GM18511 (cell line): ENCODE results near the gene SEZ6L2.
"Not testable (repeated sequence)": the region's sequence is repeated elsewhere in the genome, so short reads cannot be mapped to it uniquely, and the experiment has no call there.

Experiments
- ATAC-seq: cut with Tn5 transposase; IDR thresholded peaks from one replicate; pipeline ENCODE4 v1.9.1; 2021; ENCODE audit warnings: mild to moderate bottlenecking, moderate library complexity; ENCODE audit not compliant: unreplicated experiment

Gene SEZ6L2

GRCh38 chr16:29858149-29858849 lies 41.1 kb downstream of the SEZ6L2 start:
- no peak for ATAC-seq

DNA sequence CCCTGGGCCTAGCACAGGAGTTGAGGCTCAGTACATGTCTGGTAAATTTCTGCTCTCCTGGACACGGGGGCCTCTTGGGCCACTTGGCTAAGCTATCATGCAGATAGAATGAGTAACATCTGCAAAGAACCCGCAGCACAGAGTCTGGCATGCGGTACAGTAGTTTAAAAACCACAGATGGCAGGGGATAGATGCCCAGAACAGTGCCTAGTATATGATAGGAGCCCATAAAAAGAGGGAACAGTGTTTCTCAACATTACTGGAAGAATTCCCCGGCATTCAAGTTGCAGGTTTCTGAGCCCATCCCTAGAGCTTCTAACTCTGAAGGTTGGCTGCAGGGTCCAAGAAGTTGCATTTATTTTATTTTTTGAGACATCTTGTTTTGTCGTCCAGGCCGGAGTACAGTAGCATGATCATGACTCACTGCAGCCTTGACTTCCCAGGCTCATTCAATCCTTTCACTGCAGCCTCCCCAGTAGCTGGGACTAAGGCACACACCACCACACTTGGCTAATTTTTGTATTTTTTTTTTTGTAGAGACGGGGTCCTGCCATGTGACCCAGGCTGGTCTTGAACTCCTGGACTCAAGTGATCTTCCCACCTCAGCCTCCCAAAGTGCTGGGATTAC lies 42.1 kb downstream of the SEZ6L2 start:
- ATAC-seq, result no peak

DNA sequence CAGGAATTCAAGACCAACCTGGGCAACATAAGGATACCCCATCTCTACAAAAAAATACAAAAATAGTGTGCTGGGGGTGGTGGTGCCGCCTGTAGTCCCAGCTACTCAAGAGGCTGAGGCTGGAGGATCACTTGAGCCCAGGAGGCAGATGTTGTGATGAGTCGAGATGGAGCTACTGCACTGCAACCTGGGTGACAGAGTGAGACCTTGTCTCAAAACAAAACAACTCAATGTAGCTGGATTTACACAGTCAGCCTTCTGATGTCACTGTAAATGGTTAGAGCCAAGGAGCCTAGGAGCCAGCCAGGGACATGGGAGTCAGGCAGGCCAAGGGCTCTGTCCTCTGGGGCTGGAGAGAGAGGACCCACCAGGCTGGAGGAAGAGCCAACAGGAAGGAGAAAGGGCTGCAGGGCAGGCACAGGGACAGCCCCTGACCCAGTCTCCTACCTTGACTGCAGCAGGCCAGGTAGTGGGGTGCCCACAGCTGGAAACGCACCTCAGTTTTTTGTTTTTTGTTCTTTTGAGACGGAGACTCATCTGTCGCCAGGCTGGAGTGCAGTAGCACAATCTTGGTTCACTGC lies 44.7 kb downstream of the SEZ6L2 start:
- ATAC-seq, result no peak

DNA sequence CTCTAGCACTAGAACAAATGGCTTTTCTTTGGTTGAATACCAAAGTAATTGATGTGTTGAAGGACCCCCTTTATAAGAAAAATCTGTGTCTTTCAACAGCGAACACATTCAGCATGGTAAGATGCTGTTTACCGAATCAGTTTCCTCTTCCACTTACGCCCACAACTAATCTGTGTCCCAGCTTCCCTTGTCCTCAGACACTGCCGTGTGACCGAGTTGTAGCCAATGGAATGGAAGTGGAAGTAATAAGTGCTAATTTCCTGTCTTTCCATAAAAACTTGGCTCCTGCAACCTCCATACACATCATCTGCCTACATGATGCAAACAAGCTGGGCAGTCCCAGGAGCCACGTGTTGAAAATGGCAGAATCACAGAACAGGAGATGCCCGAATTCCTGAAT lies 46.7 kb downstream of the SEZ6L2 start:
- ATAC-seq, result no peak

GRCh38 chr16:29850998-29851397 lies 48.4 kb downstream of the SEZ6L2 start:
- ATAC-seq, result no peak

DNA sequence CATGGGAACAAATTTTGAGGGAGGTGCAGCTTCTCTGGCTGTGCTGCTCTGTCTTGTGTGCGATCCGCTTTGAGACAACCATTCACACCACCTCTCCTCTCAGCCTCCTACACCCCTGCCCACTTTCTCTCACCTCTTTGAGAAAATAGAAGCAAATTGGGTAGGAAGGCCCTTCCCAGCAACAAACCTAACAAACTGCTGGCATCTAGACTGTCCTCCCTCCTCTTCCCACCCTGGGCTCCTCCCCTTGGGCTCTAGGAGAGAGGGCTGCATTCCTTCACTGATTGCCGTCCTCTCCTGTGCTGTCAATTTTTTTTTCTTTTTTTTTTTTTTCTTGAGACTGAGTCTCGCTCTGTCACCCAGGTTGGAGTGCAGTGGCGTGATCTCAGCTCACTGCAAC lies 49.8 kb downstream of the SEZ6L2 start:
- no peak for ATAC-seq

DNA sequence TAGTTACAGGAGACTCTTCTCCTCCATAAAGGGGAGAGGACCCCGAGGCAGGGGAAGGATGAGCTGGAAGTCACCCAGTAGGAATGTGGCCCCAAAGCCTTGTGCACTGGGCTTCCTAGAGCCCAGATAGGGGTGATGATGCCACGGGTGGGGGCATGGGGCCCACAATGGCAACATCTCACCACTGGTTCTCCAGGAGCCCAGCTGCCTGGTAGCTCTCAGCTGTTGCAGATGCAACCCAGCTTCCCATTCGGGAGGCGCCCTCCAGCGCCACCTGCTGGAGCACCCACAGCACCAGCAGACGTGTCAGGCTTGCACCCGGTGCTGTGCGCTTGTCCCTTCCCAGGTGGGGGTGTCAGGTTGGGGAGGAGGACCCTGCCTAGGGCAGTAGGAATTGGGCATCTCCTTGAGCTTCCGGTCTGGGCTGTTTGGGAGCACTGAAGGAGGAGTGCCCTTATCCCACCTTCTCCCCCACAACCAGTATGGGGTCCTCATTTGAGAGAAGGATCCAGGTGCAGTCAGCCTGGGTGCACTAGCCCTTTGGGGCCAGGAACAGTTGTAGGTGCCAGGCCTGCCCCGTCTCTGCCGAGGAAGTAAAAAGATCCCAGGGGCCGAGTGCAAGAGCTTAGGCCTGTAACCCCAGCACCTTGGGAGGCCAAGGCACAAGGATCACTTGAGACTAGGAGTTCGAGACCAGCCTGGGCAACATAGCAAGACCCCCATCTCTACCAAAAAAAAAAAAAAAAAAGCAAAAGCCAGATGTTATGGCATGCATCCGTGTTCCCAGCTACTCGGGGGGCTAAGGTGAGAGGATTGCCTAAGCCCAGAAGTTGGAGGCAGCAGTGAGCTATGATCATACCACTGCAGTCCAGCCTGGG lies 50.7 kb downstream of the SEZ6L2 start:
- peak; percentile 59 for ATAC-seq

DNA sequence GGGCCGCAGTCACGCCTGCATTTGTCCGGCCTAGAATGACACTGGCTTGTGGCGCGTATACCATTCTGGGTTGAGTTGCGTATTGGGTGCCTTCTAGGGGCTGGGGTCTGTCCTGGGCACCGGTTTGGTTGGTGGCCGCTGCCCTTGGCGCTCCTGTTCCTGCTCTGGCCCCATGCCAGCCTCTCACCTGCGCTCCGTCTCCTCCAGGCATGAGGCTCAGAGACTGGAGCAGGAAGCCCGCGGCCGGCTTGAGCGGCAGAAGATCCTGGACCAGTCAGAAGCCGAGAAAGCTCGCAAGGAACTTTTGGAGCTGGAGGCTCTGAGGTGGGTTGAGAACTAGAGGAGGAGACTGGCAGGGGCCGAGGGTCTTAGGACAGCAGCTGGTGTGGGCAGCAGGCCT lies 53.7 kb downstream of the SEZ6L2 start:
- ATAC-seq, result no peak

DNA sequence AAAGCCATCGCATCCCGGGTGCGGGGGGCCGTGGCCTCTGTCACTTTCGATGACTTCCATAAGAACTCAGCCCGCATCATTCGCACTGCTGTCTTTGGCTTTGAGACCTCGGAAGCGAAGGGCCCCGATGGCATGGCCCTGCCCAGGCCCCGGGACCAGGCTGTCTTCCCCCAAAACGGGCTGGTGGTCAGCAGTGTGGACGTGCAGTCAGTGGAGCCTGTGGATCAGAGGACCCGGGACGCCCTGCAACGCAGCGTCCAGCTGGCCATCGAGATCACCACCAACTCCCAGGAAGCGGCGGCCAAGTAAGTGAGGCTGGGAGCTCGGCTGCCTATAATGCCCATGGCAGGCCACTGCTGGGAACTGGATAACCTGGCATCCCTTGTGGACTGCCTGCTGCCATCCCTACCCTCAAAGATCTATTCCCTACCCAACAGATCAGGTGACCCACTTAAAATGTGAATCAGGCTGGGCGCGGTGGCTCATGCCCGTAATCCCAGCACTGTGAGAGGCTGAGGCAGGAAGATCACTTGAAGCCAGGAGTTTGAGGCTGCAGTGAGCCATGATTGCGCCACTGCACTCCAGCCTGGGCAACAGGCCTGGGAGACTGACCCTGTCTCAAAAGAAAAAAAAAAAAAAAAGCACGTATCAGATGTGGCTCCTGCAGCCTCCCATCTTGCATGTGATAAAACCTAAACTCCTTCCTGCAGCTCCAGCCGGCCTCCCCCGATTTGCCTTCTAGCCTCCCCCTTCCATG lies 54.6 kb downstream of the SEZ6L2 start:
- ATAC-seq, result no peak

- no peak for ATAC-seq
These were observed 55.4 kb downstream of the SEZ6L2 start for GRCh38 chr16:29843931-29844330.

DNA sequence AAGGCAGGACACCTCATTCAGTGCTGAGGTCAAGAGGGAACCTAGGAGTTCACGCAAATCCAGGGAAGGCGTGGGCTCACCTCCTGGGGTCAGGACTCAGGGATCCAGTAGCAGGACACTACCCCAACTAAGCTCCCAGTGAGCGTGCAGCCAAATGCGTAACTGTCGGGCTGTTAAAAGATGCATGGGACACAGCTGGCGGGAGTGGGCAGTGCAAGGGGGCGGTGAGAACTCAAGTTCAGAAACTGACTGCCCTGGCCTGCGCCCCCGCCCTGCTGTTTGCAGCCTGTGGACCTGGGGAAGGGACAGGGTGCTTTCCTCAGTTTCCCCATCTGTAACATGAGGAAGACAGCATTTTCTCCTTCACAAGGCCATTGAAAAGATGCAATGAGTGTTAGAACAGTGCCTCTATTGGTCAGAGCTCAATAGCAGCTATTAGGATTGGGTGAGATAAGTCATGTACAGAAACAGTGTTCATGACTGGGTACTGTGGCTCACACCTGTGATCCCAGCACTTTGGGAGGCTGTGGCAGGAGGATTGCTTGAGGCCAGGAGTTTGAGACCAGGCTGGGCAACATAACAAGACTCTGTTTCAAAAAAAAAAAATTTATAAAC lies 56.5 kb downstream of the SEZ6L2 start:
- ATAC-seq, result no peak

- no peak for ATAC-seq
These were observed 57.7 kb downstream of the SEZ6L2 start for GRCh38 chr16:29841631-29842030.

GRCh38 chr16:29840240-29840639 lies 59.1 kb downstream of the SEZ6L2 start:
- no peak for ATAC-seq

GRCh38 chr16:29839822-29840221 lies 59.5 kb downstream of the SEZ6L2 start:
- ATAC-seq, result no peak

- ATAC-seq, result no peak
These were observed 61.5 kb downstream of the SEZ6L2 start for GRCh38 chr16:29837841-29838240.

GRCh38 chr16:29836623-29837022 lies 62.7 kb downstream of the SEZ6L2 start:
- no peak for ATAC-seq

DNA sequence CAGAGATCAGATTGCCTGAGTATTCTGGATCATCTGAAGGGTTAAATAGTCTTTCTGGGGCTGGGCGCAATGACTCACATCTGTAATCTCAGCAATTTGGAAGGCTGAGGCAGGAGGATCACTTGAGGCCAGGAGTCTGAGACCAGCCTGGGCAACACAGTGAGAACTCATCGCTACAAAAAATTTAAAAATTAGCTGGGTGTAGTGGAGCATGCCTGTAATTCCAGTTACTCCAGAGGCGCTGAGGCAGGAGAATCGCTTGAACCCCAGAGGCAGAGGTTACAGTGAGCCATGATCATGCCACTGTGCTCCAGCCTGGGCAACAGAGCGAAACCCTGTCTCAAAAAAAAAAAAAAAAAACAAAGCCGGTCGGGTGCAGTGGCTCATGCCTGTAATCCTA lies 63.4 kb downstream of the SEZ6L2 start:
- ATAC-seq, result no peak

- ATAC-seq, result no peak
These were observed 65.3 kb downstream of the SEZ6L2 start for GRCh38 chr16:29834079-29834478.

DNA sequence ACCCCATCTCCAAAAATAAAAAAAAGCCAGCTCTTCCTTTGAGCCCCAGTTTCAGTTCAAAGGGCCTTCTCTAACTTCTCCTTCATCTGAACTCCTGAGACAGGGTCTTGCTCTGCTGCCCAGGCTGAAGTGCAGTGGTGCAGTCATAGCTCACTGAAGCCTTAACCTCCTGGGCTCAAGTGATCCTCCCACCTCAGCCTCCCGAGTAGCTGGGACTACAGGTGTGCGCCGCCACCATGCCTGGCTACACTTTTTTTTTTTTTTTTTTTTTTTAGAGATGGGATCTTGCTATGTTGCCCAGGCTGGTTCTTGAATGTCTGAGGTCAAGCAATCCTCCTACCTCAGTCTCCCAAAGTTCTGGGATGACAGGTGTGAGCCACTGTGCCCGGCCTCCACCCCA lies 66.1 kb downstream of the SEZ6L2 start:
- ATAC-seq, result not testable (repeated sequence)

DNA sequence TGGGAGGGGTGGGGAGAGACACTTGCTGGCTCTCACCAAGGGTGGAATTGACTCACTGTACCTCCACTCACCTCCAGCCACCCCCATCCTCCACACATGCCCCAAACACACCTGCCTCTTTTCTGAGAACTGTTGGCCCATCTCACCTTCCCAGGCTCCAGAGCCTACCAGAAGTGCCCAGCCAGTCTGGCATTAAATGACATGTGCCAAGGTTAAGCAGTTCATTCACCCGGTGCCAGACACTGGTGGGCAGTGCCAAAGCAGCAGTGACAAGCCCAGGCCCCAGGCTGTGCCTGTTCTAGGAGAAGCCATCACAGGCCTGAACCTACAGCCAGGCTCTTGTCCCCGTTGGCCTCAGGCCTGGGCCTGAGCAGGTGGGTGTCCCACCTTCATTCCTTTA lies 67.9 kb downstream of the SEZ6L2 start:
- ATAC-seq, result no peak
